DMS114 treated with DMSO at 0.1 percent for 48 hours (cell line): ENCODE results near the gene LPCAT3.
A peak's percentile ranks its signal among the peaks of the same experiment; 100 is the strongest.

ENCODE experiments used
- DNase-seq: peaks from one replicate; lab custom pipeline; 2025; ENCODE audit not compliant: unreplicated experiment; lab: John Stamatoyannopoulos, UW

LPCAT3 gene

GRCh38 chr12:6954316-6955107, 63.8 kb downstream of the LPCAT3 start:
- DNase-seq, result no peak

GRCh38 chr12:6953442-6954315, 64.6 kb downstream of the LPCAT3 start:
- no peak for DNase-seq

DNA sequence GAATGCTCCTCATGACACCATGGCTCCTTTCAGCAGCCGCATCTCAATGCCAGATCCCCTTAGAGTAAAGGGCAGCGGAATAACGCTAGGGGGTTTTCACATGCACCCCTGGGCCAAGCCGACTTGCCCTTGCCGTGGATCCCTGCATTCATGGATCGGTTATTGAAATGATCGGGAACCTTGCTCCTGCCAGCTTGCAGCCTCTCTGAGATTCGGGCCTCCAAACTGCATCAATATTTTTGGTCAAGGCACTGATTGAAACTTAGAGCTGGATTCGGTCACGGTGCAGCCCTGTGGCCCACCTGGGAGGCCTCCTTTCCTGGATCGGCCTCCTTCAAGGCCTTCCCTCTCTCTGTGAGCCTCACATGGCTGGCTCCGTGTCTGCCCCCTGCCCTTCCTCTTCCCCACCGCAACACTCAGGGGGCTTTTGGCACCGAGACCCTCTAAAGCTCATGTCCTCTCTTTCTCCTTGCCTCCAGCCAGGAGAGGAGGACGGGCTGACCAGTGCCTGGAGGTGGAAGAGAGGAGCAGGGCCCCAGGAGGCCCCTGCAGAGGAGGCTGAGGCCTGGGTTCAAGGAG, 65.3 kb downstream of the LPCAT3 start:
- DNase-seq, result no peak

GRCh38 chr12:6952121-6952862, 66.0 kb downstream of the LPCAT3 start:
- no peak for DNase-seq

- no peak for DNase-seq
These were observed 66.6 kb downstream of the LPCAT3 start for GRCh38 chr12:6951551-6952120.

GRCh38 chr12:6950811-6951540, 67.3 kb downstream of the LPCAT3 start, which contains the start of gene PTPN6:
Gene PTPN6 (plus strand): TSS chr12:6951356. CDS start chr12:6951513, 157 bp downstream.
- DNase-seq, result no peak

DNA sequence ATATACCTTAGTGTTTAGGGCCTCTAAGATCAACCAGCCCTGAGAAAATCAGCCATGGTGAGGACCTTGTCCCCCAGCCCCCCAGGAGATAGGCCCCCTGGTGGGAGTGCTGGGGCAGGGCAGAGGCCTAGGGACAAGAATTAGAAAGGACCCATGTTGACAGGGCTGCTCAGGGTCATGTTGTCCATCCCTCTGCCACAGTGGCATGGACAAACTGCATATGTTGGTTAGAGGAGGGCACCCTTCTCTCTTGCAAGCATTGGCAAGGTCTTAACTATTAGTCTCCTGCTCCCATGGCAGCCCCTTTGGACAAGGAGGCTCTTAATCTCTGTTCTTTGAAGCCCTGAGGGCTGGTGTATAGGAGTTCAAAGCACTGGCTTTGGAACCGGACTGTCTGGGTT, 67.9 kb downstream of the LPCAT3 start:
- no peak for DNase-seq

DNA sequence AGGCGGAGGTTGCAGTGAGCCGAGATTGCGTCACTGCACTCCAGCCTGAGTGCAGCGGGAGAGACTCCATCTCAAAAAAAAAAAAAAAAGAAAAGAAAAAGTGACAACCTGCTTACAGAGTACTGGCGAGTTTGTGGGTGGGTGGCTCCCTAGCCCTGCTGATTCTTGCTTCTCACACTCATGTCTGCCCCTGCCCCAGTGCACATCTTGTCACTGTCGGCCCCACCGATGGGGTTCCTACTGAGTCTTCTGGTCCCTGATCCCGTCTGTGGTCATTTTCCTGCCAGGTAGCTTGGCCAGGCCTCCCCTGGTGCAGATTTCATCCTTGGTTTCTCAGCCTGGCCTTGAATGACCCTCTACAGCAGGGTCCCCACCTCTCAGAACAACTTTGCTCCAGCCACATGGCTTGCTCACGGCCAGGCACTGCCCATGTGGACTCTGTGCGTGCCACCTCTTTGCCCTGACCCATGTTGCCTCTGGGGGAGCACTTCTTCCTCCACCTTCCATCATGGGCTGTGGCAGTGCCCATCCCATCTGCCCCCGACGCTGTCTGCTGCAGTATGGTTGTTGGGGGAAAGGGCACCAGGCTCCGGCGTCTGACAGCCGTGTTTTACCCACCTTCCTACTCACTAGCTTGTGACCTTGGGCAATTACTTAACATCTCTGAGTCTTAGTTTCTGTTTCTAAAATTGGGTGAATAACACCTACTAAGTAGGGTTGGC, 69.2 kb downstream of the LPCAT3 start:
- DNase-seq, result no peak

- DNase-seq, result no peak
These were observed 70.7 kb downstream of the LPCAT3 start for GRCh38 chr12:6947615-6948014.

DNA sequence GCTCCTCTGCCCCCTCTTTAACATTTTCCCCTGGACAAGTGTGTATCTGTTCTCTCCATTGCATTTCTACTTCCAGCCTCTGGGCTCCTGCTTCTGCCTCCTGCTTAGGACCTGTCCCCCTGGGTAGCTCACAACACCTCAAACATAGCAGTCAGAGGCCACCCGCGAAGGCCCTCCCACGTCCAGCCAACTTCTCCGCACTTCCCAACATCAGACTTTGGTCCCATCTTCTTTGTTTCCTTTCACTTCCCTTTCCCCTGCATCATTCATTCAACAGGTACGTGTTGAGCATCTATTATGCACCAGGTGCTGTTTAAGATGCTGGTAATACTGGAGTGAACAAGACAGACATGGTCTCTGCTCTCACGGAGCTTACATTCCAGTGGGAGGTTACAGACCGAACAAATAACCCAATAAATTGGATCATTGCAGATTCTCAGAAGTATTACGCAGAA, 71.3 kb downstream of the LPCAT3 start:
- DNase-seq, result no peak

DNA sequence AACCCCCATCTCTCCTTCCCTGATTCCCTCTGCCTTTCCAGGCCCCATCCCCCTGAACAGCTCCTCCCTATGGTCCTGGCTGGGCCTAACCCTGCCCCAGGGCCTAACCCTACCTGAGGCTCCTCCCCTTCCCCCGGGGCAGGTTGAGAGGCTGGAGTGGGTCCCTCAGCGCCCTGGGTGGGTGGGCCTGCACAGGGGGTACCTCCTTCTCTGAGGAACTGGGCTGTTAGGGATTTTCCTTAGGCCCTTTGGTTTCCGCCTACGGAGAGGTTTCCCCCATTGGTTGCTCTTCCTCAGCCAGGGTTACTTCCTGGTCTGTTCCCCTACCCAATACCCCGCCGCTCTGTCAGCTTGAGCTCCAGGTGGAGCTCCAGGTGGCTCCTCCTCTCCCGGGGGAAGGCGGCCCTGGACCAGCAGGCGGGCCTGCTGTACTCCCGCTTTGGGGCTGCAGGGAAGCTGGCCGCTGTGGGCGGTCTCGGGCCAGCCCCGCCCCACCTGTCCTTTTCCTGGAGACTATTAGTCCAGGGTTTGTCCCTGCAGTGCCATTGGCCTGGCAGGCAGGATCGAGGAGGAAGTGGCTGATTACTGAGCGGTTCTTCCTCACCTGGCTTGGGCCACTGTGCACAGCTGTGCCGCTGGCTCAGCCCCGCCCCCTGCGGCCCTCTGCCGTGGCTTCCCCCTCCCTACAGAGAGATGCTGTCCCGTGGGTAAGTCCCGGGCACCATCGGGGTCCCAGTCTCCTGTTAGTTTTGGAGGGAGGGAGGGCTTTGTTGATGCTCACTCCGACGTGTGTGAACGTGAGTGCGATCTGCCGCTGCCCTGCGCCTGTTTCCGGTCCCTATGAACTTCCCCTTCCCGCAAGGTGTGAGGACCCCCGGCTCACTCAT, 72.0 kb downstream of the LPCAT3 start:
- DNase-seq, result no peak

DNA sequence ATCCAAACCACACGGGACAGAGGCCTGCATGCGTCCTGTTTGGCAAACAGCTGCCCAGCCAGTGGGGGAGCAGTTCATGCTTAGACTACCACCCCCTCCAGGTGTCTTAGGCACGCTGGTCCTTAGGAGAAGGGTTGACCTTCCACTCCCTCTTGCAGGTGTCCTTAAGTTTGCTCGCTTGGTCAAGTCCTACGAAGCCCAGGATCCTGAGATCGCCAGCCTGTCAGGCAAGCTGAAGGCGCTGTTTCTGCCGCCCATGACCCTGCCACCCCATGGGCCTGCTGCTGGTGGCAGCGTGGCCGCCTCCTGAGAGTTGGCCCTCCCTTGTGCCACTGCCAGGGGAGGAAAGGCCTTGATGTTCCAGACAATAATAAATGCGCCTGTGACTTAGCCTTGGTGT, 72.7 kb downstream of the LPCAT3 start:
- DNase-seq, result no peak

DNA sequence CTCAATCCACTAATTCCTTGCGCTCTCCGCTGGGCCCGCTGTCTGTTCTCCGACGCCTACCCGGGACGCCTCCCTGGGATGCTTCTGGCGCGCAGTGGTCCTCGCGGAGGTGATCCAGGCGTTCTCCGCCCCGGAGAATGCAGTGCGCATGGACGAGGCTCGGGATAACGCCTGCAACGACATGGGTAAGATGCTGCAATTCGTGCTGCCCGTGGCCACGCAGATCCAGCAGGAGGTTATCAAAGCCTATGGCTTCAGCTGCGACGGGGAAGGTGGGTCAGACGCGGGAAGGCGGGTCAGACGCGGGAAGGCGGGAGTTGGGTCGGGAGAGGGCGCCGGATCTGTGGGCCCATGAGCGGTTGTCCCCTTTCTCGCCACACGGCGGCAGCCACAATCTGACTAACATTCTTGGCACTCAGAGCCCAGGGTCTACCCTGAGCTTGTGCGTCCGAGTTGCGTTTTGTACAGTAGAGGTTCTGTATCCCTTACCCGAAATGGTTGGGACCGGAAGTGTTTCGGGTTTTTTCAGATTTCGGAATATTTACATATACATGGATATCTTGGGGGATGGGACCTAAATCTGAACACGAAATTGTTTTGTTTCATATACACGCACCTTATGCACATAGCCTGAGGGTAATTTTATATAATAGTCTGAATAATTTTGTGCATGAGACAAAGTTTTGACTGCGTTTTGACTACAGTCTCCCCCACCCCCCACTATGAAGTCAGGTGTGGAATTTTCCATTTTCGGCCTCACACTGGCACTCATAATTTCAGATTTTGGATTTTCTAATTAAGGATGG, 73.7 kb downstream of the LPCAT3 start:
- peak; percentile 93 for DNase-seq

DNA sequence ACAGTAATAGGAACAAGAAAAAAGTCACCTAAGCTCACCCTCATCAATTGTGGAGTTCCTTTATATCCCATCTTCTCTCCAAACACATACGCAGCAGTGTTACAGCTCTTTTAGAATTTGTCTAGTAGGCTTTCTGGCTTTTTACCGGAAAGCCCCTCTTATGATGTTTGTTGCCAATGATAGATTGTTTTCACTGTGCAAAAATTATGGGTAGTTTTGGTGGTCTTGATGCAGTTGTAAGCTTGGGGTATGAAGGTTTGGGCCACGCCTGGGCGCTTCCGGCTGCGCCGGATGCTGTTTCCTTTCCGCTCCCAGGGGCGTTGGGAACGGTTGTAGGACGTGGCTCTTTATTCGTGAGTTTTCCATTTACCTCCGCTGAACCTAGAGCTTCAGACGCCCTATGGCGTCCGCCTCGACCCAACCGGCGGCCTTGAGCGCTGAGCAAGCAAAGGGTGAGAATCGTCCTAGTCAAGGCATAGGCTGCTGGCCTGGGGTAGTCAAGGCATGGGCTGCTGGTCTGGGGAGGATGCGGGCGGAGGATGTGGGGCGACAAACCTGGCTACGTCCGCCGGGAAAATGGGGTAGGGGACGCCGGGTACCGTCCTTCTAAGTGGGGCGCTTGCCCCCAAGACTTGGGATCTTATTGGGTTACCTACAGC, 74.4 kb downstream of the LPCAT3 start, which contains the start of the genes C12orf57 and RNU7-1:
TSS of gene C12orf57 (plus strand) at position 301 of the 659 bp plus-strand sequence. CDS start at position 401, 100 bp downstream.
TSS of gene RNU7-1 (plus strand) at position 95 of the 659 bp plus-strand sequence.
- peak; percentile 98 for DNase-seq

GRCh38 chr12:6943389-6943721, 74.9 kb downstream of the LPCAT3 start:
- DNase-seq, result peak; percentile 98

- DNase-seq, result no peak
These were observed 76.0 kb downstream of the LPCAT3 start for GRCh38 chr12:6942331-6942665.

DNA sequence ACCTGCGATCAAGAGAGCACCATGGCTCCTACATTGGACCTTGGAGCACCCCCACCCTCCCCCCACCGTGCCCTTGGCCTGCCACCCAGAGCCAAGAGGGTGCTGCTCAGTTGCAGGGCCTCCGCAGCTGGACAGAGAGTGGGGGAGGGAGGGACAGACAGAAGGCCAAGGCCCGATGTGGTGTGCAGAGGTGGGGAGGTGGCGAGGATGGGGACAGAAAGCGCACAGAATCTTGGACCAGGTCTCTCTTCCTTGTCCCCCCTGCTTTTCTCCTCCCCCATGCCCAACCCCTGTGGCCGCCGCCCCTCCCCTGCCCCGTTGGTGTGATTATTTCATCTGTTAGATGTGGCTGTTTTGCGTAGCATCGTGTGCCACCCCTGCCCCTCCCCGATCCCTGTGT, 76.5 kb downstream of the LPCAT3 start:
- DNase-seq, result no peak
